Liver (tissue), 3 donors: ENCODE measurements around the gene MAP4K3.

Experiments used
- ATF3 ChIP-seq: IDR thresholded peaks from 2 replicates; pipeline ENCODE4 v1.6.1; 2016; ENCODE audit warnings: antibody characterized with exemption
- CTCF ChIP-seq: fragments of 150-350 bp; IDR thresholded peaks from 2 replicates; pipeline ENCODE4 v1.5.1; 2017; ENCODE audit warnings: improper control_type of control experiment, low read depth, low read length; ENCODE audit not compliant: missing input control
- EGR1 ChIP-seq, 2 donors: IDR thresholded peaks; 2 replicates each; pipeline ENCODE4 v1.6.1; 2016 to 2018; ENCODE audit warnings: antibody characterized with exemption in 2 of 2, low read depth in 2 of 2
- GABPA ChIP-seq, 2 donors: IDR thresholded peaks in 1 of 2; conservative IDR thresholded peaks in 1 of 2; 2 replicates each; pipeline ENCODE4 v1.6.1; 2016; ENCODE audit warnings: antibody characterized with exemption in 2 of 2, mild to moderate bottlenecking in 1 of 2, moderate library complexity in 1 of 2
- RAD21 ChIP-seq, 2 donors: IDR thresholded peaks; 2 replicates each; pipeline ENCODE4 v1.6.1; 2016; ENCODE audit warnings: antibody characterized with exemption in 2 of 2, mild to moderate bottlenecking in 2 of 2
- REST ChIP-seq: IDR thresholded peaks from 2 replicates; pipeline ENCODE4 v1.6.1; 2016; ENCODE audit warnings: antibody characterized with exemption, mild to moderate bottlenecking
- SP1 ChIP-seq: IDR thresholded peaks from 2 replicates; pipeline ENCODE4 v1.6.1; 2018; ENCODE audit warnings: antibody characterized with exemption, mild to moderate bottlenecking
- YY1 ChIP-seq: IDR thresholded peaks from 2 replicates; pipeline ENCODE4 v1.6.1; 2016; ENCODE audit warnings: antibody characterized with exemption, mild to moderate bottlenecking
- ZBTB33 ChIP-seq: IDR thresholded peaks from 2 replicates; pipeline ENCODE4 v1.6.1; 2016; ENCODE audit warnings: antibody characterized with exemption
- donor health status: healthy.
- donor health status: healthy.

GRCh38 chr2:39350658-39351057 lies 86.4 kb downstream of the MAP4K3 start:
- TF ChIP-seq CTCF = no peak
- no peak for TF ChIP-seq ATF3
- TF ChIP-seq YY1 = no peak
- TF ChIP-seq REST = no peak
- TF ChIP-seq GABPA (IDR thresholded peaks at IDR 0.05 in 1 of 2, conservative IDR thresholded peaks at IDR 0.05 in 1 of 2) = no peak
- no peak for TF ChIP-seq SP1
- no peak for TF ChIP-seq ZBTB33
- no peak for TF ChIP-seq RAD21 (IDR thresholded peaks at IDR 0.05)
- no peak for TF ChIP-seq EGR1 (IDR thresholded peaks at IDR 0.05; ENCODE audit: low read depth in 2 of 2)
